NCI-H2107 (cell line): ENCODE measurements around the gene BCOR.
A peak's percentile ranks its signal among the peaks of the same experiment; 100 is the strongest.

Source experiments
- DNase-seq: peaks from one replicate; lab custom pipeline; 2025; lab: John Stamatoyannopoulos, UW

Gene BCOR

GRCh38 chrX:40063555-40063954 lies 34.2 kb downstream of the BCOR start:
- peak; percentile 2 for DNase-seq

- no peak for DNase-seq
Observed at GRCh38 chrX:40062525-40063155, 35.1 kb downstream of the BCOR start.

- DNase-seq, result no peak
Observed at GRCh38 chrX:40061871-40062524, 35.8 kb downstream of the BCOR start.

DNA sequence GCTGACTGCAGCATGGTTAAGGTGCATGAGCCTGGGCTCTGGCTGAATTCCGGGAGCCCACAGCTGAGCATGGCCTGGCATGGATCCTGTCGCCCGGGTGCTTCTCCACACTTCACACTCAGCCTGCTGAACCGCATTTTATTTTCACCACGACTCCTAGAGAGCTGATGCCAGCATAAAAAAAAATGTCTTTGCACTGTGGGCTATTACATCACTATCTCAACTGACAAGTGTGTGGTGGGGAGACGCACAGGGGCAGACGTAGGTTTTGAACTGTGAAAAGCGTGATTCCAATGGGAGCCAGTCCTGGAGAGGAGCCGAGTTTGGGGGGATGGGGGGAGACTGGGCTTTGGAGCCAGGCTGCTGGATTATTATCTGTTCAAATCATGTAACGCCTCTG lies 36.8 kb downstream of the BCOR start:
- no peak for DNase-seq

DNA sequence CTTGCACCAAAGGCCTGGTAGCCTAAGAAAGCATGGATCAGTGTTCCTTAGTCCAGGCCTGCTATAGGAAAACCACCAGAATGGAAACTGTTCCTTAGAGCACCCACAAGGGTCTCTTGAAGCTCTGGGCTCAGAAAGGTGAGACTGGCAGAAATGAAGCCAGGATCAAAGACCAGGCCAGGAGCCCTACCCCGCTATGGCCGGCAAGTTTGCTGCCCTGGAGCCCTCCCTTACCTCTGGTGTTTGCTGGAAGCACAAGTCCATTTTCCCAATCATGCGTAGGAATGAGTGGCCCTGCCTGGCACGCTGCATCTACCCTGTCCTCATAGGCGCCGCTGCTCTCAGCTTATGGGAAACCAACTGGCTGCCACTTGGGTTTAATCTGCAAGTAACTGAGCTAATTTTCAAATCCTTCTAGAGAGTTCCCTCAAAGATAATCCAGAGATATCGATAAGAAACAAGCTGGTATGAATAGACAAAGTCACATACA lies 37.4 kb downstream of the BCOR start:
- no peak for DNase-seq

- DNase-seq, result peak; percentile 82
Observed at GRCh38 chrX:40058719-40059118, 39.0 kb downstream of the BCOR start.

DNA sequence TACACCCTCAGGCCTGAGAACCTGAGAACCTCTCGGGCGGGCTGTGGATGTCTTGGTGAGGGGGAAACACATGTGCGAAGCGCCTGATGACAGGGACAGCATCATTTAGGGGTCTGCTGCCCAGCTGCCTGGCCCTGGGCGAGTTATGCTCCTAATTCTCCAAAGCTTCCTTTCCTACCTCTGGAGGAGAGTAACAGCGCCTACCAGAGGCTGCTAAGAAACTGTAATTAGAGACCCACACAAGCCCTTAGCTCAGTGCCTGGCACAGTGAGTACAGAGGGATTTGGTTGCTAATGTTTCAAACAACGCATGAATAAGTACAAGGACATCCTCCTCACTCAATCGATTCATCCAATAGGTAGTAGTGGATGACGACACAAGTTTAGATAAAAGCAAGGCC lies 40.4 kb downstream of the BCOR start:
- DNase-seq, result no peak

DNA sequence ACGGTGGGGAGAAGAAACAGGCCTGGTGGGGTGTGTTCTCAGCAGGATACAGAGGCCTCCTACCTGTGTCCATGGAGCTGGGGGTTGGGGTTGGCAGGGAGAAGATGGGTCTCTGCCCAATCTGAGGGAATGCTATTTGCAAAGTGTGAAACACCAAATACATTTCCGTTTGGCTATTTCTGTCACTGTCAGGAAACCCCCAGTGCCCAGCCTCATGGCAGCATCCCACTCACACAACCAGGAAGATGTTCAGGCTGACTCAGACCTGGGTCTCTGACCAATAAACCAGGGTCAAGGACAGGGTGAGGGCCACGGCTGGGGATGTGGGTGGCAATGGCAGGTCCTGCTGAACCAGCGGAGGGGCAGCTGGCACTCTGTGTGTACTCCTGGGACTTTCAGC lies 41.3 kb downstream of the BCOR start:
- DNase-seq, result no peak

DNA sequence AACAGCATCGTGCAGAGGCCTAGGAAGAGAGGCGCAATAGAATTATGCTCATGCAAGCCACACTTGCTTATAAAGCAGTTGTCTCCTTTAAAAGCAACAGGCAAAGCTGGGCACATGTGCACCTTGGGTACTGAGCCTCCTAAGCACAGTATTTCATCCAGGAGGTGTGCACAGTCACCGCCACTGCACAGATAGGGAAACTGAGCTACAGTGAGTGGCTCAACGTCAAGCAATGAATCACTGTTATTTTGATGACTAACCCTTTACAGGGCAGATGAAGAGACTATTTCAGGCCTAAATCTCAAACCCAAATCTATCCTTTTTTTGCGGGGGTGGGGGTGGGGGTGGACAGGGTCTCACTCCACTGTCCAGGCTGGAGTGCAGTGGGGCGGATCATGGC lies 42.3 kb downstream of the BCOR start:
- no peak for DNase-seq

GRCh38 chrX:40054793-40055192 lies 43.0 kb downstream of the BCOR start:
- no peak for DNase-seq

DNA sequence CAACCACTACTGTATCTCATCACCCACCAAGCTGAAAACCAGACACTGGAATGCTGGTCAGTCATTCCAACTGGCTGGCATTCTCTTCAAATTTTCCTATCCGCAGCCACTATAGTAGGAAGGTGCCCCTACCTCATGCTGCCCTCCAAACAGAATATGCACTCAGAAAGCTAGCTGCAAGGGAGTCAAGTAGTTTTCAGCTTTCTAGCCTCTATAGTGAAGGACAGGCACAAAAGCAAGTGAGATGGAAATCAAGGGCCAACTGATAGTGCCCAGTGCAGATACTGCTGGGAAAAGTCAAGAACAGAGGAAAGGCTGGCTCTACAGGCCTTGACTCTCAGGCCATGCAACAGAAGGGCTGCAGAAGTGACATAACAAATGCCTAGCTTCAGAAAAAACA lies 47.2 kb downstream of the BCOR start:
- DNase-seq, result no peak

GRCh38 chrX:40049084-40049641 lies 48.6 kb downstream of the BCOR start:
- no peak for DNase-seq

DNA sequence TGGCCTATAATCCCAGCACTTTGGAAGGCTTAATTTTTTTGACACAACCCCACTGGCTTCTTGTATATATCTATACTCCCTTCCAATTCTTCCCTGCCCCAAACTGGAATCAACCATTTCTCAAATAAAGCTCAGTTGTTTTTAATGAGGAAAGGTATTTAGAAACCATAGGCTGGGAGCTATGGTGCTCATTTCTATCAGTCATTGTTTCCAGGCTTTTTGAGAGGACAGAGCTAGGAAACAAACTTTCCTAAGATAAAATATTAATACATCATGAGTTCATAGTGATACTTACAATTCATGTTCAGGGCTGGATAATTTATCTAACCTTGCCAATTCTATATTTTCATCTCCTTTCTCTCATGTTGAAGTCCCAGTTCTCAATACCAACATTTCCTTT lies 50.3 kb downstream of the BCOR start:
- no peak for DNase-seq

DNA sequence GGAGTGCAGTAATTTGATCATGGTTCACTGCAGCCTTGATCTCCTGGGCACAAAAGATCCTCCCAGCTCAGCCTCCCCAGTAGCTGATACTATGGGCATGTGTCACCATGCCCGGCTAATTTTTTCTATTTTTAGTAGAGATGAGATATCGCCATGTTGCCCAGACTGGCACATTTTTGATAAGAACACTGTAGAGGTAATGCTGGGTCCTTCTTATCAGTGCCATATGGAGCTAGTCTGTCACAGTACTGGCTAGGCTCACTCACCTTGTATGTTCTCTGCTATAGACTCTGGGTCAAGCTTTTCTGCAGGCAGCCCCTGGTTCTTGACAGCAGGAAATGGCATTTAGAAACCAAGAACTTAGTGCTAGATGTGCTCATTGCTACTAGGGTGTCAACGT lies 53.9 kb downstream of the BCOR start:
- DNase-seq, result no peak

GRCh38 chrX:40041915-40042314 lies 55.8 kb downstream of the BCOR start:
- DNase-seq, result no peak

DNA sequence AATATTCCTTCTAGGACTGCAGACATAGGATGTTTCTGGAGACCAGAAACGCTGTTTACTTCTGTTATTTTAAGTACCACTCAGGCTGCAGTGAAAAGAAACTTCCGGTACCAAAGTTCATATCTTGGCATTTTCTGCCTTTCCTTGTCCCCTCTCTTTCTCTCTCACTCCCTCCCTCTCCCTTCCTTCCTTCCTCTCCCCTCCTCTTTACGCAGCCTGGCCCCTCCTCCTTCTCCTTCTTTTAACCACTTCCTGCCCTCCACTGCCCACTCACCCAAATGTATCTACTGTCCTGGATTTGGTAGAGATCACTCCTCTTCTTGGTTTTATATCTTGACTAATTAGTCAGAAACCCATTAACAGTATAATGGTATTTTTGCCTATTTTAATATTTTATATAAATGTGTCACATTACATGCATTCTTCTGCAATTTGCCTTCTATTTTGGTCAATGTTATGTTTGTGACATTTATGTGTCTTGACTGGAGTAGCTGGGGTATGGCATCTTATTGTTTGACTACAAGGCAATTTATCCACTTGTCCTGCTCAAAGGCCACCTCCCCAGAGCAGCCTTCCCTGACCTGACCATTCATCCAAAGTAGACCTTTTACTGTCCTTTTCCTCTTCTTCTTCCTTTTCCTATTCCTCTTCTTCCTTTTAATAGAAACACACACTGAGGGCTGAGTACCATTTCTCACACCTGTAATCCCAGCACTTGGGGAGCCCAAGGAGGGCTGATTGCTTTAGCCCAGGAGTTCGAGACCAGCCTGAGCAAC lies 56.9 kb downstream of the BCOR start:
- DNase-seq, result no peak

- DNase-seq, result no peak
Observed at GRCh38 chrX:40039887-40040286, 57.9 kb downstream of the BCOR start.

DNA sequence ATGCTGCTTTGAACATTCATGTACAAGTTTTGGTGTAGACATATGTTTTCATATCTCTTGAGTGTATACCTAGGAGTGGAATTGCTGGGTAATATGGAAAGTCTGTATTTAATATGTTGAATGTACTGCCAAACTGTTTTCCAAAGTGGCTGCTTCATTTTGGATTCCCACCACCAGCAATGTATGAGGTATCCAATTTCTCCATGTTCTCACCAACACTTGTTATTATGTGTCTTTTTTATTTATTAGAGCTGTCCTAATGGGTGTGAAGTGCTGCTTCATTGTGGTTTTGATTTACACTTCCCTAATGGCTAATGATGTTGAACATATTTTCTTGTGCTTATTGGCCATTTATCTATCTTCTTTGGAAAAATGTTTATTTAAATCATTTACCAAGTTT lies 60.4 kb downstream of the BCOR start:
- no peak for DNase-seq

- no peak for DNase-seq
Observed at GRCh38 chrX:40035726-40036125, 62.0 kb downstream of the BCOR start.

DNA sequence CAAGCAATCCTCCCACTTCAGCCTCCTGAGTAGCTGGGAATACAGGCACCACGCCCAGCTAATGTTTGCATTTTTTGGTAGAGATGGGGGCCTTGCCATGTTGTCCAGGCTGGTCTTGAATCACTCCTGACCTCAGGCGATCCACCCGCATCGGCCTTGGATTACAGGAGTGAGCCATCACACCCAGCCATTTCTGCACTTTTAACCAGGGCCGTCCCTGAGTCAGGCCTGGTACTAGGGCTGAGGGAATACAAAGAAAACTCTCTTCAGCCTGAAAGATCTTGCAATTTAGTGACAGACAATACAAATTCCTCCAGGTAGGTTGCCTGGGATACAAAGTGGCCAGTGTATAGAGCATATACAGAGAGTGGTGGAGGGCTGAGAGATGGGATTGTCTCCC lies 65.8 kb downstream of the BCOR start:
- DNase-seq, result no peak

DNA sequence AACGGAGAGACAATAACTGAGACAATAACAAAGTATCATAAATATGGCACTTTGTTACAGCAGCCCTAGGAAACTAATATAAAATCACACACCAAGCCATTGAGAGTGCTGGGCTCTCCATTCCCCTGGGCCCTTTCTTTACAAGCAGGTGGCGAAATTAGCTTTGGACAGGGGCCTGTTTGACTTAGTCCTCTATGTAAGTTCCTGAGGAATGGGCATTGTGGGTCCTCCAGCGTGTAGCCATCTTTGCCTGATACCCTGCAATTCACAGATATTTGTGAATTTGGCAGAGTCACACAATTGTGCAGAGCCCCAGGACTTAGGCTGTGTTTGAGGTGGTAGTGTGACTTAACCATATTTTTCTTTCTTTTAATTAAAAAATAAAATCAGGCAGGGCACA lies 67.6 kb downstream of the BCOR start:
- DNase-seq, result no peak

- no peak for DNase-seq
Observed at GRCh38 chrX:40022421-40022820, 75.3 kb downstream of the BCOR start.

- no peak for DNase-seq
Observed at GRCh38 chrX:40021647-40022046, 76.1 kb downstream of the BCOR start.
